ENCODE results near the gene TAX1BP3. TPM values are rescaled to one million over a fixed set of nuclear protein-coding genes. Genes with fewer than 3 reads are reported as not detected.
A peak's percentile ranks its signal among the peaks of the same experiment; 100 is the strongest.

TAX1BP3 gene
- polyA plus RNA-seq, 1 of the 3 experiments (the other 2 are of a cell fraction) = 192 TPM

GRCh38 chr17:3630781-3631180, 37.6 kb downstream of the TAX1BP3 start:
- CTCF ChIA-PET = interaction anchor here (1.5 kb wide), 1 partner anchor 28 kb away, joined by 4 read pairs; no protein-coding TSS in a partner anchor
- Histone ChIP-seq H3K27ac (ENCODE audit: low read depth in 2 of 2, low read length in 1 of 2) (no peak overlapping the region), H3K79me2 (ENCODE audit: insufficient read depth) (peaks cover 39% of the 10 kb centered on the region), H3K4me1 (ENCODE audit: control insufficient read depth in 1 of 2, insufficient read depth in 2 of 2, low read depth in 1 of 2, low read length in 1 of 2) (peaks cover 0 to 2% of the 10 kb centered on the region in 2 experiments; a peak in 1 of 4 replicates), H3K9me2 (no peaks in the 10 kb centered on the region), H3K36me3 (replicated peaks in 1 of 2; ENCODE audit: control insufficient read depth in 1 of 2, insufficient read depth in 2 of 2, low read length in 1 of 2) (peaks cover 0 to 8% of the 10 kb centered on the region in 2 experiments), H3K4me3 (ENCODE audit: low read depth in 2 of 2, low read length in 1 of 2) (no peak overlapping the region), H3K9ac (no peak overlapping the region), H3K27me3 (ENCODE audit: insufficient read depth) (no peaks in the 10 kb centered on the region), H3K4me2 (no peak overlapping the region), H2AFZ (ENCODE audit: low read depth) (no peak overlapping the region), H4K20me1 (ENCODE audit: insufficient read depth) (no peaks in the 10 kb centered on the region), H3F3A (replicated peaks; ENCODE audit: insufficient read depth) (no peaks in the 10 kb centered on the region), H3K9me3 (no peaks in the 10 kb centered on the region)
- 95% methylated on average over 10 of the region's 10 CpGs for WGBS (ENCODE audit: low lambda C conversion rate)
- TF ChIP-seq MAX (IDR thresholded peaks at IDR 0.05; ENCODE audit: low read depth) = no peak
- TF ChIP-seq JUND (IDR thresholded peaks at IDR 0.05) = no peak
- TF ChIP-seq NRF1 (IDR thresholded peaks at IDR 0.05; ENCODE audit: low read depth, low read length) = no peak
- no peak for TF ChIP-seq TCF12 (IDR thresholded peaks at IDR 0.05)
- TF ChIP-seq CHD2 (IDR thresholded peaks at IDR 0.05; ENCODE audit: low read length, partially characterized antibody) = no peak
- TF ChIP-seq USF2 (IDR thresholded peaks at IDR 0.05; ENCODE audit: borderline replicate concordance, low read depth, low read length) = no peak
- no peak for TF ChIP-seq RCOR1 (IDR thresholded peaks at IDR 0.05; ENCODE audit: low read length)
- no peak for TF ChIP-seq FOXJ3 (CRISPR knock-in tag; IDR thresholded peaks at IDR 0.05)
- TF ChIP-seq EZH2phosphoT487 (IDR thresholded peaks at IDR 0.05; ENCODE audit: borderline replicate concordance, low read depth) = no peak
- TF ChIP-seq RAD21 (IDR thresholded peaks at IDR 0.05; ENCODE audit: low read length) = no peak
- no peak for TF ChIP-seq SIN3A (IDR thresholded peaks at IDR 0.05; ENCODE audit: borderline replicate concordance, low read depth, low read length)
- TF ChIP-seq SMC3 (IDR thresholded peaks at IDR 0.05; ENCODE audit: low read depth, low read length) = no peak
- TF ChIP-seq NFIC (IDR thresholded peaks at IDR 0.05; ENCODE audit: borderline replicate concordance) = no peak
- no peak for TF ChIP-seq FOSL2 (IDR thresholded peaks at IDR 0.05; ENCODE audit: borderline replicate concordance, low read depth)
- TF ChIP-seq RXRA (IDR thresholded peaks at IDR 0.05; ENCODE audit: borderline replicate concordance, low read depth) = no peak
- no peak for TF ChIP-seq TAF1 (IDR thresholded peaks at IDR 0.05; ENCODE audit: borderline replicate concordance, low read depth, low read length)
- POLR2A ChIA-PET = no interaction called here
- DNase-seq = no peak

GRCh38 chr17:3627769-3628167, 40.6 kb downstream of the TAX1BP3 start:
- POLR2A ChIA-PET = interaction anchor here (1.2 kb wide), 1 partner anchor 8 kb away, joined by 5 read pairs; the partner anchor contains the start of genes CTNS and SHPK
- TF ChIP-seq SIN3A (IDR thresholded peaks at IDR 0.05; ENCODE audit: borderline replicate concordance, low read depth, low read length) = no peak
- TF ChIP-seq MEF2A (IDR thresholded peaks at IDR 0.05; ENCODE audit: borderline replicate concordance, low read depth) = no peak
- TF ChIP-seq PBX3 (IDR thresholded peaks at IDR 0.05) = 0 out of 2 replicates have a peak, but pooled peaks have one; percentile 21
- TF ChIP-seq EZH2phosphoT487 (IDR thresholded peaks at IDR 0.05; ENCODE audit: borderline replicate concordance, low read depth) = no peak
- no peak for TF ChIP-seq RCOR1 (IDR thresholded peaks at IDR 0.05; ENCODE audit: low read length)
- TF ChIP-seq SMC3 (IDR thresholded peaks at IDR 0.05; ENCODE audit: low read depth, low read length) = no peak
- no peak for TF ChIP-seq IRF3 (IDR thresholded peaks at IDR 0.05; ENCODE audit: low read depth, low read length)
- CTCF ChIA-PET = interaction anchor here (1.2 to 1.4 kb wide), 2 partner anchors 8 to 21 kb away, joined by 3 read pairs; partner anchors contain the start of genes CTNS and SHPK

More at GRCh38 chr17:3627769-3628167, 40.6 kb downstream of the TAX1BP3 start:
- Histone ChIP-seq H4K20me1 (ENCODE audit: insufficient read depth) (no peaks in the 10 kb centered on the region), H3K9me2 (no peaks in the 10 kb centered on the region), H3K4me1 (ENCODE audit: control insufficient read depth in 1 of 2, insufficient read depth in 2 of 2, low read depth in 1 of 2, low read length in 1 of 2) (no peaks in the 10 kb centered on the region), H3K27ac (ENCODE audit: low read depth in 2 of 2, low read length in 1 of 2) (no peak overlapping the region; a peak in 1 of 4 replicates), H2AFZ (ENCODE audit: low read depth) (no peak overlapping the region), H3F3A (replicated peaks; ENCODE audit: insufficient read depth) (no peaks in the 10 kb centered on the region), H3K9ac (no peak overlapping the region), H3K4me2 (no peak overlapping the region), H3K4me3 (ENCODE audit: low read depth in 2 of 2, low read length in 1 of 2) (no peak overlapping the region), H3K36me3 (replicated peaks in 1 of 2; ENCODE audit: control insufficient read depth in 1 of 2, insufficient read depth in 2 of 2, low read length in 1 of 2) (peaks cover 2 to 24% of the 10 kb centered on the region in 2 experiments), H3K9me3 (no peaks in the 10 kb centered on the region), H3K27me3 (ENCODE audit: insufficient read depth) (no peaks in the 10 kb centered on the region), H3K79me2 (ENCODE audit: insufficient read depth) (peaks cover 12% of the 10 kb centered on the region)
- no peak for DNase-seq
- 91% methylated on average over 6 of the region's 11 CpGs for WGBS (ENCODE audit: low lambda C conversion rate)
